Large intestine (tissue), 12 donors: Measurements from ENCODE around the gene RNF121. TPM values are rescaled to one million over a fixed set of nuclear protein-coding genes. Genes with fewer than 3 reads are reported as not detected.
"Not testable (repeated sequence)": the region's sequence is repeated elsewhere in the genome, so short reads cannot be mapped to it uniquely, and the experiment has no call there.

Experiments
- DNase-seq, 2 donors: peaks; one replicate each; pipeline versions ENCODE4 v3.0.0 to v3.0.0-alpha.2; 2013
- H3K27ac ChIP-seq: one replicate; pipeline ENCODE4 v1.5.1; 2013; ENCODE audit warnings: low read length
- H3K27me3 ChIP-seq: 2 replicates; pipeline ENCODE4 v1.6.1; 2013; ENCODE audit warnings: low read length; ENCODE audit not compliant: control insufficient read depth, insufficient read depth
- H3K36me3 ChIP-seq: 2 replicates; pipeline ENCODE4 v1.6.1; 2013; ENCODE audit warnings: low read length; ENCODE audit not compliant: control insufficient read depth, insufficient read depth
- H3K4me1 ChIP-seq: one replicate; pipeline ENCODE4 v1.6.1; 2013; ENCODE audit warnings: low read length; ENCODE audit not compliant: control insufficient read depth, insufficient read depth
- H3K4me3 ChIP-seq: one replicate; pipeline ENCODE4 v1.5.1; 2013; ENCODE audit warnings: low read length
- H3K9me3 ChIP-seq: one replicate; pipeline ENCODE4 v1.6.1; 2013; ENCODE audit warnings: mild to moderate bottlenecking, low read depth, low read length, moderate library complexity; ENCODE audit not compliant: control insufficient read depth
- WGBS: methylation state at CpG from one replicate; pipeline ENCODE4 v1.1.5; 2013; ENCODE audit warnings: low lambda C conversion rate; ENCODE audit not compliant: insufficient coverage; 5-methylcytosine and 5-hydroxymethylcytosine counted together
- long read RNA-seq, 11 donors: transcript quantifications; one replicate each; lab custom pipeline, GENCODE V29; 2026
- polyA plus RNA-seq: library from polyadenylated mRNA; unstranded; fragments of 120-200 nt; gene quantifications from one replicate; pipeline ENCODE4 v1.2.1, GENCODE V29; 2013

RNF121 gene
- polyA plus RNA-seq: 42.9 TPM
- long read RNA-seq, donor 1, partial matches to known transcripts: 0 of 6 reads
- long read RNA-seq, donor 1, other reads (novel, unspliced or antisense): 0 of 6 reads
- long read RNA-seq, donor 2, transcript RNF121-201 (9 exons, 2,625 nt): major isoform, 13 of 222 reads
- long read RNA-seq, donor 2, partial matches to known transcripts: 183 of 222 reads
- long read RNA-seq, donor 2, other reads (novel, unspliced or antisense): 22 of 222 reads
- long read RNA-seq, donor 3: 0 reads
- long read RNA-seq, donor 4: 0 reads
- long read RNA-seq, donor 5, transcript RNF121-201 (9 exons, 2,625 nt): major isoform, 6 of 9 reads
- long read RNA-seq, donor 5, partial matches to known transcripts: 0 of 9 reads
- long read RNA-seq, donor 5, other reads (novel, unspliced or antisense): 0 of 9 reads
- long read RNA-seq, donor 6, transcript RNF121-201 (9 exons, 2,625 nt): major isoform, 7 of 9 reads
- long read RNA-seq, donor 6, partial matches to known transcripts: 0 of 9 reads
- long read RNA-seq, donor 6, other reads (novel, unspliced or antisense): 0 of 9 reads
- long read RNA-seq, donor 7, partial matches to known transcripts: 0 of 5 reads
- long read RNA-seq, donor 7, other reads (novel, unspliced or antisense): 0 of 5 reads
- long read RNA-seq, donor 8, transcript RNF121-201 (9 exons, 2,625 nt): major isoform, 9 of 13 reads
- long read RNA-seq, donor 8, partial matches to known transcripts: 0 of 13 reads
- long read RNA-seq, donor 8, other reads (novel, unspliced or antisense): 0 of 13 reads
- long read RNA-seq, donor 9, partial matches to known transcripts: 0 of 6 reads
- long read RNA-seq, donor 9, other reads (novel, unspliced or antisense): 0 of 6 reads
- long read RNA-seq, donor 10, transcript RNF121-201 (9 exons, 2,625 nt): major isoform, 13 of 15 reads
- long read RNA-seq, donor 10, partial matches to known transcripts: 0 of 15 reads
- long read RNA-seq, donor 10, other reads (novel, unspliced or antisense): 0 of 15 reads
- long read RNA-seq, donor 11, partial matches to known transcripts: 0 of 5 reads
- long read RNA-seq, donor 11, other reads (novel, unspliced or antisense): 0 of 5 reads

DNA sequence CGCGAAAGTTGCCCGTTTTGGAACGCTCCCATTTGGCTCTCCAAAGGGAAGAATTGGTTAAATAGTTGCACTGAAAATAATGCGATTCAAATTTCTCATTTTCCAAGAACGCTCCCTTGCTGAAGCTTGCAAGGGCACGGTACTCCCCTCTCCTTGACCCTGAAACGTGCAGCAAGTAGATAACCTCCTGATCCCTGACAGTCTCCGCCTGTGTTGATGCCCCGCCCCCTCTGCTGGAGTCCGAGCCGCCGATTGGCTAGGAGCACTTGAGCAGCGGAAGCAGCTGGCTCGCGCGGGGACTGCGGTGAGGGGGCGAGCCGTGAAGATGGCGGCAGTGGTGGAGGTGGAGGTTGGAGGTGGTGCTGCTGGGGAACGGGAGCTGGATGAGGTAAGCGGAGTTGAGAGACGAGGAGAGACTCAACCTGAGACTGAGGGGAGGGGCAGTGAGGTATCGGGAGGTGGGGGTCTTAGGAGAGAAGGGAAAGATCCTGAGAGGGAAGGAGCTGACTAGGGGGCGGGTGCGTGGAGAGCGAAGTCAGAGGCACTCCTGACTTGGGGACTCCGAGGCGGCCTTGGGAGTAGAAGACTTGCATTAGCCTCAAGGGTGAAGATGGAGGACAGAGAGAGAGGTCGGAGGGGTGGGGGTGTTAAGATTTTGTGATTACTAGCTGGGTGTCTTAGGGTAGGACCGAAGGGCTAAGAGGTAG is at the start of gene RNF121:
TSS of gene RNF121 (plus strand) at position 310 of the 707 bp plus-strand sequence. CDS start at position 326, 16 bp downstream.
- WGBS: 0% methylated on average over 1 of the region's 32 CpGs
- Histone ChIP-seq H3K36me3 (peaks cover 4% of the 10 kb centered on the region), H3K4me1 (peaks cover 20% of the 10 kb centered on the region), H3K9me3 (no peaks in the 10 kb centered on the region), H3K4me3 (peak within 1 kb of the TSS; percentile 67), H3K27me3 (no peaks in the 10 kb centered on the region), H3K27ac (peak within 1 kb of the TSS; percentile 68)
- peak; percentile 93 to 99 for DNase-seq

DNA sequence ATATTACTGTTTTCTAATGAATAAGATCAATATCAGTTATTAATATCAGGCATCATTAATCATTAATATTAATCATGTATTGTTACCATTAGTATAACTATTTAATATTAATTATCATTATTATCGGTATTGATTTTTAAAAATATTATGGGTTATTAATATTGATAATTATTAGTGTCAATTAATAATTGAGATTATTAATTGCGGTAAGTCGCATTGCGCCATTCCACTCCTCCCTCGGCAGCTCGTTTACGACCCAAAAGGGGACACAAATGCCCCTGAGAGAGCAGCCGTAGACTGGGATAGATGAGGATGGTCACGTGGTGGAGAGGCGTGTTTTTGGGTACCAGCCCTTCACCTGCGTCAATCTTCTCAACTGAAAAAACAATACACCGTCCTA is 43.0 kb upstream of the RNF121 start:
- not testable (repeated sequence) for H3K27ac ChIP-seq, H3K36me3 ChIP-seq, DNase-seq, H3K4me1 ChIP-seq, H3K4me3 ChIP-seq, H3K27me3 ChIP-seq, H3K9me3 ChIP-seq
- 83% methylated on average over 1 of the region's 12 CpGs for WGBS

DNA sequence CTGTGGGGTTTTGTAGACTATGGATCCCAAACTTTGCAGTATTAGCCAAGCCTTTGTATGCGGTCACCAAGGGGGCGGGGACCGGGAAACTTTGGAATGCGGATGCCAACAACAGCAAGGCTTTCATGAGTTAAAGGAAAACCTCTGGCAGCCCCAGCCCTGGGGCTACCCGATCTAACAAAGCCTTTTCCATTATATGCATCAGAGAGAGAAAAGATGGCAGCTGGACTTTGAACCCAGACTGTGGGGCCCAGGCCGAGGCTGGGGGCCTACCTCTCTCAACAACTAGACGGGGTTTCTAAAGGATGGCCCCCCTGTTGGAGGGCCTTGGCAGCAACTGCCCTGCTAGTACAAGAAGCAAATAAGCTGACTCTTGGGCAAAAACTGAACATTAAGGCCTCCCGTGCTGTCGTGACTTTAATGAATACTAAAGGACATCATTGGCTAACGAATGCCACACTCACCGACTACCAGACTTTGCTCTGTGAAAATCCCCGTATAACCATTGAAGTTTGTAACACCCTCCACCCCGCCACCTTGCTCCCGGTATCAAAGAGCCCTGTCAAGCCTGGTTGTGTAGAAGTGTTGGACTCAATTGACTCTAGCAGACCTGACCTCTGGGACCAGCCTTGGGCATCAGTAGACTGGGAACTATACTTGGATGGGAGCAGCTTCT is 40.4 kb upstream of the RNF121 start:
- peak; percentile 60 to 74 for DNase-seq
- peak overlapping the region; percentile 71 for H3K27ac ChIP-seq
- not testable (repeated sequence) for H3K27me3 ChIP-seq

DNA sequence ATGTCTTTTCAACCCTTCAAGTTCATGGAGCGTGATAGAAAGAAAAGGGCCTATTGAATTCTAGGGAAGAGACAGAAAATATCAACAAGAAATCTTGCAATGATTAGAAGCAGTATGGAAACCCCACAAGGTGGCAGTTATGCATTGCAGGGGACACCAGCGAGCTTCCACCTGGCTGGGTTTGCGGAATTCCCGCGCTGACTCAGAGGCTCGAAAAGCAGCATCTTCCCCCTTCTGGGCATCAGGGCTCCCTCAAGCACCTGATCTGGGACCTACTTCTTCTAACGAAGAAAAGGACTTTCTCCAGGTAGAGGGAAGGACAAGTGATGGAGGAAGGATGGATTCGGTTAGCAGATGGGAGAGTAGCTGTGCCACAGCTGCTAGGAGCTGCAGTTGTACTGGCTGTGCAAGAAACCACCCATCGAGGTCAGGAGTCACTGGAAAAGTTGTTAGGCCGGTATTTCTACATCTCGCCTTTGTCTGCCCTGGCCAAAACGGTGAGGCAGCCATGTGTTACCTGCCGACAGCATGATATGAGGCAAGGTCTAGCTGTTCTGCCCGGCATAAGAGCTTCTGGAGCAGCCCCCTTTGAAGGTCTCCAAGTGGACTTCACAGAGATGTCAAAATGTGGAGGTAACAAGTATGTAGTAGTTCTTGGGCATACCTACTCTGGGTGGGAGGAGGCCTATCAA is 39.5 kb upstream of the RNF121 start:
- H3K36me3 ChIP-seq, H3K4me1 ChIP-seq, H3K4me3 ChIP-seq, H3K27me3 ChIP-seq, DNase-seq, H3K9me3 ChIP-seq: not testable (repeated sequence)
- no CpG with 5 or more reads among the region's 14 CpGs for WGBS
- H3K27ac ChIP-seq: peak overlapping the region; percentile 71

More for the DNA sequence above, 40.4 kb upstream of the RNF121 start:
- not testable (repeated sequence) for H3K9me3 ChIP-seq, H3K36me3 ChIP-seq, H3K4me1 ChIP-seq, H3K4me3 ChIP-seq
- no CpG with 5 or more reads among the region's 14 CpGs for WGBS

DNA sequence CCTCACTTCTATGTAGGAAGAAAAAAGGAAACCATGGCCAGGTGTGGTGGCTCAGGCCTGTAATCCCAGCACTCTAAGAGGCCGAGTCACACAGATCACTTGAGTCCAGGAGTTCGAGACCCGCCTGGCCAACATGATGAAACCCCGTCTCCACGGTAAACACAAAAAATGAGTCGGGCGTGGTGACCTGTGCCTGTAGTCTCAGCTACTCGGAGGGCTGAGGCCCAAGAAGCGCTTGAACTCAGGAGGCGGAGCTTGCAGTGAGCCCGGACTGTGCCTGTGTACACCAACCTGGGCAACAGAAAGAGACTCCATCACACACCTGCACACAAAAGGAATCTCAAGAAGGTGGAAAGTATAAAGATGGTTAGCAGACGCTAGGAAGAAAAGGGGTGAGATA is 32.9 kb upstream of the RNF121 start:
- no peak overlapping the region for H3K4me3 ChIP-seq
- H3K27me3 ChIP-seq: no peaks in the 10 kb centered on the region
- no peak overlapping the region for H3K27ac ChIP-seq
- DNase-seq: no peak
- no peaks in the 10 kb centered on the region for H3K9me3 ChIP-seq
- no CpG with 5 or more reads among the region's 12 CpGs for WGBS
- no peaks in the 10 kb centered on the region for H3K4me1 ChIP-seq
- no peaks in the 10 kb centered on the region for H3K36me3 ChIP-seq

DNA sequence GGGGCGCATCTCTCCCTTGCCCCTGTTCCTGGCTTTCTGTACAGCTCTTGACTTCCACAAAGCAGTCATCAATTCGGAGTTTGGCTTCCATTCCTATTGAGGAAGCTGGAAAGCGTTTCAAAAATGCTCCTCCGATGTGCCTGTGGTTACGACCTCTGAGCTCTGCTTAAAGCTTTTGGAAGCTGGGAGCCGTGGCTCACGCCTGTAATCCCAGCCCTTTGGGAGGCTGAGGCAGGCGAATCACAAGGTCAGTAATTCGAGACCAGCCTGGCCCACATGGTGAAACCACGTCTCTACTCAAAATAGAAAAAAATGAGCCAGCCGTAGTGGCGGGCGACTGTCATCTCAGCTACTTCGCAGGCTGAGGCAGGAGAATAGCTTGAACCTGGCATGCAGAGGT is 27.7 kb upstream of the RNF121 start:
- DNase-seq, H3K9me3 ChIP-seq, H3K27me3 ChIP-seq, H3K4me1 ChIP-seq, H3K4me3 ChIP-seq, H3K36me3 ChIP-seq, H3K27ac ChIP-seq: not testable (repeated sequence)
- WGBS: 100% methylated on average over 1 of the region's 14 CpGs

DNA sequence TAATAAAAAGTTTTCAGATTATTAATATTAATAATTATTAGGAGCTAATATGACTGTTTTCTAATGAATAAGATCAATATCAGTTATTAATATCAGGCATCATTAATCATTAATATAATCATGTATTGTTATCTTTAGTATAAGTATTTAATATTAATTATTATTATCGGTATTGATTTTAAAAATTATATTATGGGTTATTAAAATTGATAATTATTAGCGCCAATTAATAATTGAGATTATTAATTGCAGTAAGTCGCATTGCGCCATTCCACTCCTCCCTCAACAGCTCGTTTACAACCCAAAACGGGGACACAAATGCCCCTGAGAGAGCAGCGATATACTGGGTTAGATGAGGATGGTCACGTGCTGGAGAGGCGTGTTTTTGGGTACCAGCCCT is 20.6 kb upstream of the RNF121 start:
- Histone ChIP-seq H3K9me3 (no peaks in the 10 kb centered on the region), H3K4me1 (peaks cover 4% of the 10 kb centered on the region), H3K27me3 (no peaks in the 10 kb centered on the region), H3K36me3 (peaks cover 10% of the 10 kb centered on the region), H3K27ac (no peak overlapping the region), H3K4me3 (no peak overlapping the region)
- DNase-seq: no peak
- WGBS: 100% methylated on average over 4 of the region's 9 CpGs

DNA sequence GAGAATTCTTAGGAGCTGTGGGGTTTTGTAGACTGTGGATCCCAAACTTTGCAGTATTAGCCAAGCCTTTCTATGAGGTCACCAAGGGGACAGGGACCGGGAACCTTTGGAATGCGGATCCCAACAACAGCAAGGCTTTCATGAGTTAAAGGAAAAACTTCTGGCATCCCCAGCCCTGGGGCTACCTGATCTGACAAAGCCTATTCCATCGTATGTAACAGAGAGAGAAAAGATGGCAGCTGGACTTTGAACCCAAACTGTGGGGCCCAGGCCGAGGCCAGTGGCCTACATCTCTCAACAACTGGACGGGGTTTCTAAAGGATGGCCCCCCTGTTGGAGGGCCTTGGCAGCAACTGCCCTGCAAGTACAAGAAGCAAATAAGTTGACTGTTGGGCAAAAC is 18.1 kb upstream of the RNF121 start:
- H3K27ac ChIP-seq, H3K4me3 ChIP-seq, H3K9me3 ChIP-seq, H3K27me3 ChIP-seq, H3K4me1 ChIP-seq, DNase-seq: not testable (repeated sequence)
- H3K36me3 ChIP-seq: peaks cover 17% of the 10 kb centered on the region
- no CpG with 5 or more reads among the region's 5 CpGs for WGBS

DNA sequence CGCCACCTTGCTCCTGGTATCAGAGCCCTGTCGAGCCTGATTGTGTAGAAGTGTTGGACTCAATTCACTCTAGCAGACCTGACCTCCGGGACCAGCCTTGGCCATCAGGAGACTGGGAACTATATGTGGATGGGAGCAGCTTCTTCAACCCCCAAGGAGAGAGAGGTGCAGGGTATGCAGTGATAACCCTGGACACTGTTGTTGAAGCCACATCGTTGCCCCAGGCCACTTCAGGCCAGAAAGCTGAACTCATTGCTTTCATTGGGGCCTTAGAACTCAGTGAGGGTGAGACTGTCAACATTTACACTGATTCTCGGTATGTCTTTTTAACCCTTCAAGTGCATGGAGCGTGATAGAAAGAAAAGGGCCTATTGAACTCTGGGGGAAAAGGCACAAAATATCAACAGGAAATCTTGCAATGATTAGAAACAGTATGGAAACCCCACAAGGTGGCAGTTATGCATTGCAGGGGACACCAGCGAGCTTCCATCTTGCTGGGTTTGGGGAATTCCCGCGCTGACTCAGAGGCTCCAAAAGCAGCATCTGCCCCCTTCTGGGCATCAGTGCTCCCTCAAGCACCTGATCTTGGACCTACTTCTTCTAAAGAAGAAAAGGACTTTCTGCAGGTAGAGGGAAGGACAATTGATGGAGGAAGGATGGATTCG is 17.4 kb upstream of the RNF121 start:
- DNase-seq, H3K27ac ChIP-seq, H3K4me1 ChIP-seq, H3K27me3 ChIP-seq, H3K9me3 ChIP-seq, H3K4me3 ChIP-seq: not testable (repeated sequence)
- no CpG with 5 or more reads among the region's 10 CpGs for WGBS
- H3K36me3 ChIP-seq: peaks cover 23% of the 10 kb centered on the region
